Activated naive CD4-positive, alpha-beta T cell (primary cell): Measurements from ENCODE around the gene SLC22A23.

ENCODE experiments used
- DNase-seq, 4 experiments: peaks; one replicate each; lab custom pipeline; 2025; lab: John Stamatoyannopoulos, UW

Gene SLC22A23

GRCh38 chr6:3316818-3317217 is 140.0 kb downstream of the SLC22A23 start:
- DNase-seq, result no peak

GRCh38 chr6:3316331-3316730 is 140.5 kb downstream of the SLC22A23 start:
- DNase-seq, result no peak

- DNase-seq, result no peak
Observed at GRCh38 chr6:3315841-3316240, 141.0 kb downstream of the SLC22A23 start.

- no peak for DNase-seq
Observed at GRCh38 chr6:3314621-3315467, 142.0 kb downstream of the SLC22A23 start.

GRCh38 chr6:3314176-3314575 is 142.7 kb downstream of the SLC22A23 start:
- DNase-seq, result no peak

GRCh38 chr6:3312604-3313231 is 144.1 kb downstream of the SLC22A23 start:
- DNase-seq, result no peak

GRCh38 chr6:3311826-3312225 is 145.0 kb downstream of the SLC22A23 start:
- no peak for DNase-seq

- DNase-seq, result no peak
Observed at GRCh38 chr6:3310703-3311102, 146.1 kb downstream of the SLC22A23 start.

GRCh38 chr6:3310051-3310448 is 146.8 kb downstream of the SLC22A23 start:
- DNase-seq, result no peak

- DNase-seq, result no peak
Observed at GRCh38 chr6:3309391-3310050, 147.3 kb downstream of the SLC22A23 start.

GRCh38 chr6:3308106-3308505 is 148.7 kb downstream of the SLC22A23 start:
- DNase-seq, result no peak

GRCh38 chr6:3307436-3307835 is 149.4 kb downstream of the SLC22A23 start:
- DNase-seq, result no peak

GRCh38 chr6:3306848-3307247 is 150.0 kb downstream of the SLC22A23 start:
- no peak for DNase-seq

GRCh38 chr6:3305831-3306230 is 151.0 kb downstream of the SLC22A23 start:
- no peak for DNase-seq

GRCh38 chr6:3305216-3305565 is 151.7 kb downstream of the SLC22A23 start:
- no peak for DNase-seq

- DNase-seq, result no peak
Observed at GRCh38 chr6:3304500-3305215, 152.2 kb downstream of the SLC22A23 start.

GRCh38 chr6:3303795-3304411 is 152.9 kb downstream of the SLC22A23 start:
- DNase-seq, result no peak

- DNase-seq, result no peak
Observed at GRCh38 chr6:3301506-3301905, 155.3 kb downstream of the SLC22A23 start.

GRCh38 chr6:3299221-3299620 is 157.6 kb downstream of the SLC22A23 start:
- no peak for DNase-seq

GRCh38 chr6:3297909-3298308 is 158.9 kb downstream of the SLC22A23 start:
- no peak for DNase-seq

- DNase-seq, result no peak
Observed at GRCh38 chr6:3297006-3297405, 159.8 kb downstream of the SLC22A23 start.

GRCh38 chr6:3296537-3296936 is 160.3 kb downstream of the SLC22A23 start:
- no peak for DNase-seq
